GM21360 (cell line): ENCODE data around the gene EPS8L3.
"Not testable (repeated sequence)": the region's sequence is repeated elsewhere in the genome, so short reads cannot be mapped to it uniquely, and the experiment has no call there.

Source experiments
- ATAC-seq: cut with Tn5 transposase; IDR thresholded peaks from one replicate; pipeline ENCODE4 v1.9.1; 2021; ENCODE audit warnings: mild to moderate bottlenecking, moderate library complexity; ENCODE audit not compliant: unreplicated experiment

EPS8L3 gene, protein sequence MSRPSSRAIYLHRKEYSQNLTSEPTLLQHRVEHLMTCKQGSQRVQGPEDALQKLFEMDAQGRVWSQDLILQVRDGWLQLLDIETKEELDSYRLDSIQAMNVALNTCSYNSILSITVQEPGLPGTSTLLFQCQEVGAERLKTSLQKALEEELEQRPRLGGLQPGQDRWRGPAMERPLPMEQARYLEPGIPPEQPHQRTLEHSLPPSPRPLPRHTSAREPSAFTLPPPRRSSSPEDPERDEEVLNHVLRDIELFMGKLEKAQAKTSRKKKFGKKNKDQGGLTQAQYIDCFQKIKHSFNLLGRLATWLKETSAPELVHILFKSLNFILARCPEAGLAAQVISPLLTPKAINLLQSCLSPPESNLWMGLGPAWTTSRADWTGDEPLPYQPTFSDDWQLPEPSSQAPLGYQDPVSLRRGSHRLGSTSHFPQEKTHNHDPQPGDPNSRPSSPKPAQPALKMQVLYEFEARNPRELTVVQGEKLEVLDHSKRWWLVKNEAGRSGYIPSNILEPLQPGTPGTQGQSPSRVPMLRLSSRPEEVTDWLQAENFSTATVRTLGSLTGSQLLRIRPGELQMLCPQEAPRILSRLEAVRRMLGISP

DNA sequence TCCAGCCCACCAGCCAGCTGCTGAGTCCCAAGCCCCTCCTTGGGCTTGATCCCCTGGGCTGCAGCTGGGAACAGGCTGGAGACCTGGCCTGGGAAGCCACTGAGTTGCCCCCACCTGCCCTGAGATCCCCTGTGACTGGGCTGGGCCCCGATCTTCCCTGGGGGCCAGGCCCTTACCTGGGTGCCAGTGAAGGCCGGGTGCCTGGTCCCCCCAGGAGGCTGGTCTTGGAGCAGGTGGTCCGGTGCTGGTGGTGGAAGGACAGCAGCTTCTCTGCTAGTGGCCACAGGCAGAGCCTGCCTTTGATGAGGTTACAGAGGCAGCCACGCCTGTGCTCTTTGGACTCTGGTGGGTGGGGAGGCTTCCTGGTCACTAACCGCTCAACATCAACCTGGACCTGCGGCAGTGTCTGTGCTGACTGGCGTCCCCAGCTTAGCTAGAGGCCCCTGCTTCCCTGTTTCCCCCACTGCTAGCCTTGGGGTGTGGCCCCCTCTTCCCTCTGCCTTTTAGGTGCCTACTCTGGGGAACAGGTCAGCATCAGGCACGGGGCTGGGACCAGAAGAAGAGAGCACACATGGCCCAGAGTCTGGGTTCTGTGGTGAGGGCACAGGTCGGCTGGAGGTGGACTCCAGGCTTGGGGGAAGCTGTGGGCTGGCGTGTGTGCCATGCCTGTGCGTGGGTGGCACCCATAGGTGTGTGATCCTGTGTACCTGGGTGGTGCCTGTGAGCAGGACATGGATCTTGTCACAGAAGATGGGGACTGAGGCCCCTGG, at the start of gene EPS8L3:
TSS of gene EPS8L3 (minus strand) at position 278 of the 770 bp plus-strand sequence. CDS start 2,174 bp downstream, outside the sequence.
- no peak for ATAC-seq

DNA sequence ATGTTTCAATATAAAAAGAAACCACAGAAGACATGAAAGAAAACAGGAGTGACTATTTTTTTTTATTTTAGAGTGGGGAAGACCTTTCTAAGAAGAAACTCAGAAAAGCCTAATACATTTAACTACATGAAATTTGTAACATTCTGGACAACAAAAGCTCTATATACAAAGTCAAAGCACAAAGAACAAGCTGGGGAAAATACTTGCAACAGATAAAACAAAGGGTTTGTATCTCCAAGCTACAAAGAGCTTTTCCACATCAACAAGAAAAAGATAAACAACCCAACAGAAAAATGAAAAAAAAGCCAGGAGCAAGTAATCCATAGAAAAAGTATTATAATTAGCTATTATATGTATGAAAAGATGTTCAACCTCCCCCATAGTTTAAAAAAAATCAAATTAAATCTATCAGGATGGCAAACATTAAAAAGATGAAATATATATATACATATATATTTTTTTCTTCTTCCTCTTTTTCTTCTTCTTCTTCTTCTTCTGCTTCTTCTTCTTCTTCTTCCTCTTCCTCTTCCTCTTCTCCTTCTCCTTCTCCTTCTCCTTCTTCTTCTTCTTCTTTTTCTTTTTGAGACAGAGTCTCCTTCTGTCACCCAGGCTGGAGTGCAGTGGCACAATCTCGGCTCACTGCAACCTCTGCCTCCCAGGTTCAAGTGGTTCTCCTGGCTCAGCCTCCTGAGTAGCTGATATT, 49.1 kb upstream of the EPS8L3 start:
- no peak for ATAC-seq

DNA sequence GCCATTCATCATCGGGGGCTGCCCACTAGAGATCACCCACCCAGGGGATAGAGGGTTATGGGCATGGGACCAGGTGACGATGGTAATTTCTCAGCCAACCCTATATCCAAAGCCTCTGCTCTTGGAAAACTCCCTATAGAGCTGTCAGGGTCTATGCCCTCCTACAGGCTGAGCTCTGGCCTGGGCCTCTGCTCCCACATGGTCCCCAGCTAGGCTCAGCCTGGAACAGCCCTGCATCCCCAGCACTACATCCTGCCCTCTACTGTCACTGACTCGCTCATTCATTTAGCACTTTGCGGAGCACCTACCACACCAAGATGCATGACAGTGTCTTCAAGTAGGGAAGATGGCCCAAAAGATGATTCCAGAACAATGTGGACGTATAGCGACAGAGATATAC, 45.0 kb upstream of the EPS8L3 start:
- ATAC-seq = no peak

DNA sequence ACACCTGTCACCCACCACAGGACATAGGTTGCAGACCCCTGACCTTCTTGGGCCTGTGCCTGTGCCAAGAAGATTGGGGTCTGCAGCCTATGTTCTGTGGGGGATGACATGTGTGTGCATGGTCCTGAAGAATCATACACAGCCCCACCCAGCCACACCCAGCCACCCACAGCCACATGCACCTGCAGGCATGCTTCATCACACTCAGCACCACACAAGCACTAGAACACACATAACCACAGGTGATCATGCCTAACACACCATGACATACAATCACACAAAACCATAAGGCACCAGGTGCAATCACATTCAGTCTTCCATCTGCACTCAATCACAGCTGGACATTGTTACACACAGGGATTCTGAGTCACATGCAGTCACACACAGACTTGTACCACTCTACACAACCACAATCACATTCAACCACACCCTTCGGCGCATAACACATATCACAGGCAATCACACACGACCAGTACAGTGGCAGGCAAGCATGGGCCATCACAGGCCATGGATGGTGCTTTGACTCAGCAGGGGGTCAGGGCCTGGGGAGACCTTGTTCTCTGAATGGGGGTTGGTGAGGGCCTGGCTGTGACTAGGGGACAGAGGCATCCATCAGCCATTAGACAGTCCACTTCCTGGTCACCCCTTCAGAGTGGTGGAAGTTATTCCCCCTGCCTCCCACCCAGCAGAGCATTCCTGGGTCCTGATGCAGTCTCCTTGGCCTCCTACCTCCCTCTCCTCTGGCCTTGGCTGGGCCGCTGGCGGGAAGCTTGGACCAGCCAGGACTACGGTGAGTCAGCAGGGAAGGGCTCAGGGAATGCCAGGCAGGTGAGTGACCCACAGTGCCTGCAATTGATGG, 44.3 kb upstream of the EPS8L3 start:
- no peak for ATAC-seq

DNA sequence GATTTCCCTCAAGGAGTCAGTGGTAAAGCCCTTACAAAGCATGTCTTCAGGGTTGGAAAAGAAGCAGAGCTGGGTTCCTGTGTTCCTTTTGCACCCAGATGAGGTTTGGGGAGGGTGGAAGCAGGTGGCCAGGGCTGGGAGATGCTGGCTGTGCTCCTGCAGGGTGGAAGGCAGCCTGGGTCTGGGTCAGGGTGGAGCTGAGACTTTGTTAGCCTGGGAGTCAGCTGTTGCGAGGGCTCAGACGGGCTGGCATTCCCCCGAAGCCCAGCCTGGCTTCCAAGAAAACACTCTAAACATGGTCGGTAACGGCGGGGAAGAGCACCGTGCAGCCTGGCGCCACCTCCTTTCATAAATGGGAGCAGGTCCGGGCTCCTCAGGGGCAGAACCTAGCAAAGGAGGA, 43.7 kb upstream of the EPS8L3 start:
- ATAC-seq = no peak

DNA sequence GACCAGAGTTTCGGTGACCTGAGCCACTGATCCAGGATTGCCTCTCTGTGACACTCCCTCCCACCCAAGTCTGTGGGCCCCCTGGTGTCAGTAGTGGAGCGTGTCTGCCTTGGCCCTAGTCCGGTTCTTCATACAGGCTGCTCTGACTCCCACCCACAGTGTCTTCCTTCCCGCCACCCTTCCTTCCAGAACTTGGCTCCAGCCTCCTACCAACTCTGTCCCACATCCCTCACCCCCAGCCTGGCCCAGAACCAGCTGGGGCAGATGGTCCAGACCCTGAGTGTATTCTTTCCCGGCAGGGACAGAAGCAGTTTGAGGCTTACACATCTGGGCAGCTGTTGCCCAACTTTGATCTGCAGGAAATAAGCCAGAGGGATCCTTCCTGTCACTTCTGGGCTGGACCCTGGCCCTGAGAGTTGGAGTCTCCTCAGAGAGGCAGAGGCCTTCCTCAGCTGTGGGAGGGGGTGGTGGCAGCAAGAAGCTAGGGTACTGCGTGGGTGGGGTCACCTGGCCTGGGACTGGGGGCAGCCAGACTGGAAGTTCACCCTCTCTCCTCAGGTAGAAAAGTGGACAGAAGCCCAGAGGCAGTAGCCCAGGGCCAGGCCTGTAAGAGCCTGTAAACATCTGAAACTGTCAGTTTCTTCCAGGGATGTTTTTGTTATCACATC, 43.1 kb upstream of the EPS8L3 start:
- no peak for ATAC-seq

DNA sequence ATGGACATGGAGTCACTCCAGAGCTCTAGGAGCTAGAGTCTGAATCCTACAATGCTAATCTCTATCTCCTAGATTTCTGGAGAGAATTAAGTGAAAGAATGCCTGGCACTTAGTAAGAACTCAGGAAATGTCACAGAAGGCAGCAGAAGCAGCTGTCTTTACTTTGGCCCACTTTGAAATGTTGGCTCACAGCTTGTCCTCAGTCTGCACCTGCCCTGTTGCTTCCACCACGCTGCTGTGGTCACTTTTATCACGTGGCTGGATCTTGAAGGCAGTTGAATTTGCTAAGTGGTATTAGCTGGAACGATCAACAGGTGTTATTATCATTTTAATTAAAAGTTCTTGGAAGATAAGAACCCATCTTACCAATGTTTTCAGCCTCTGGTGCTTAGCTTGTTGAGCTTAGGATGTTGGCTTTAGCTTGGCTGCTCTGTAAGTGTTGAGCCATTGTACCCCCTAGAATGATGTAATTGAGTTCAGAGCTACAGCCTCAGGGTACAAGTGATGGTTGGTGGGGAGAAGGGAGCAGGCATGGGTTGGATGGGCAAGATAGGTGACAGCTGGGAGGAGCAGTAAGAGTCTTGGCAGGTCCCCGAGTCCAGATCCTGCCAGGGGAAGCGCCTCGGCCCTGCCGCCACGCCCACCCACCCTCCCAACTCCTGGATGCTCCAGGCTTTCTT, 41.9 kb upstream of the EPS8L3 start:
- no peak for ATAC-seq

DNA sequence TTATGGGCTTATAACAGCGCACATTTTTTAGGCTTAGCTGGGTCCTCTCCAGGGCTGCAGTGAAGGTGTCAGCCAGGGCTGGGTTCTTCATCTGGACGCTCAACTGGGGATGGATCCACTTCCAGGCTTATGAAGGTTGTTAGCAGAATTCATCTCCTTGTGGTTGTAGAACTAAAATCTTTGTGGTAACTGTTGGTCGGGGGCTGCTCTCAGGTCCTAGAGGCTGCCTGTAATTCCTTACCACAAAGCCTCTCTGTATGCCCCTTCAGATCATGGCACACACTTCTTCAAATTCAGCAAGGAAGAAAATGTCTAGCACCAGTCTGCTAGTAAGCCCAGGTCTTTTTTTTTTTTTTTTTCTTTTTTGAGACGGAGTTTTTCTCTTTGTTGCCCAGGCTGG, 40.9 kb upstream of the EPS8L3 start:
- no peak for ATAC-seq

DNA sequence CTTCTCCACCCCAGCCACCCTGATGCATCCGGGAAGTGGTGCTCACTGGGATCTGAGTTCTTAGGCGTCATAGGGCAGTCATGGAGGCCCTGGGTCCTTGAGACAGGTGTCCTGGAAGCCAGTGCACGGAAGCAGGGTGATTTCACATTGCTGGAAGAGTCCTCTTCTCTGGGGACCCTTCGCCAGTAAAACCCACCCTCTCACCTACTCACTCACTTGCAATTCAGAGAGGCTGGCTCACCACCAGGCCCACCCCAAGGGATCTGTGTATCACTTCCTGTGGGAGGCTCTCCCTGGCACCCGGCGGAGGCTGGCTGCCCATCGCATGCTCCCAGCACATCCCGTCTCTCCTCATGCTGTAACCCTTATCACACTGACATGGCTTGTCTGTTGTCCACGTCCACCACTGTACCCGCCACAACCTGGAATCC, 40.2 kb upstream of the EPS8L3 start:
- no peak for ATAC-seq

DNA sequence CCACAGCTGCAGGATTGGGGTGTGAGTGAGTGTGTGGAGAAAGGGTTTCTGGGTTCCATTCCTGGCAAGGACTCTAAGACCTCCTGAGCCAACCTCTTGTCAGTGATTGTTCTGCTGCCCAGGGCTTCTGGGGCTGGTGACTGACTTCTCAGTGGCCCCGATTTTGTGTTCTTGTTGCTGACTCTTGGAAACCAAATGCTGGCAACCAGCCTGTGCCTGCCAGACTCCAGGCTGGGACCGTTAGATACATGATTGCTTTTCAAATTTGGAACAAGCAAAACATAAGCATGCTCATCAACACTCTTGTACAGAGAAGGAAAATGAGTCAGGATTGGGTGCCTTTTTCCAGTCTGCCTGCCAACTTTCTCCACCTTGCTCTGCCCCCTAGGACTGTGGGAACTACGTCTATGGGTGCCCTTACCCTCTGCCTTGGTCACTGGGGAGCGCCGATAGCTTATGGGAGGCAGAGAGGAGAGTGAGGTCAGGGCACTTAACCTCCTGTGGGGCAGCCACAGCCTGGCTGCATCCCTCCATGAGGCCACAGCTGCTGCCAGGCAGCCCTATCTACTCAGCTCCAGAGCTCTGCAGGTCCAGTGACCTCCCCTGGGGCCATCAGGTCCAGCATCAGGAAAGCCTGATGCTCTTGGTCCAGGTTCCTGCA, 39.3 kb upstream of the EPS8L3 start:
- ATAC-seq = no peak

DNA sequence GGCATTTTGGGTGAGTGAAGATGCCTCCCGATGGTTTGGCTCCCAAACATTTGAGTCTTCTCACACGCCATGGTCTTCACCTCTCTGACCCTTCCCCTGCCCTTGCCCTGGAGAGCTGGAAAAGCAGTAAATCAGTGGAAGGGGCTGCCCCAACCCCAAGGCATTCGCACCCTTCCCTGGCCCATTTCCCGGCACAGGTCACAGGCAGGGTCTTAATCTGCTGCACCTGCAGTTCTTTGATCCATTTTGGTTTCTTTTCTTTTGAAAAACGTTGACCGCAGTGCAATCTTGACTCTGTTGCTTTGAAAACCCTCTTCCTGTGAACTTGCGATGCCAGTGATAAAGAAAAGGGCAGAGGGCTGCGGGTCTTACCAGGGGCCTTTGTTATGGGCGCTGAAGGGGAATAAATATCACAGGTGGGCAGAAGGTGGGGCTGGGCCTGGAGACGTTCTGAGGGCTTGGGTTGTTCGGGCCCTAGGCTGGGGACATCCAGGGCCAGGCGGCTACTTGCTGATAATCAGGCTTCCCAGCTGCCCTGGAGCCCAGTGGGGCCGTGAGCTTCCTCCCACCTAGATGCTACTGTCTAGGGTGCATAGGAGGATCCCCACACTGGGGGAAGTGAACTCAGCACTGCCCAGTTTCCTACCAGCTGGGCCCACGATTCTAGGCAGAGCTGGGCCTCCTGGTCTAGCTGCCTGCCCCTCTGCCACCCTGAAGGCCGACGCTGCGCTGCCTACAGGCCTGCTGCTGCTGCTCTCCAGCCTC, 38.6 kb upstream of the EPS8L3 start:
- no peak for ATAC-seq

DNA sequence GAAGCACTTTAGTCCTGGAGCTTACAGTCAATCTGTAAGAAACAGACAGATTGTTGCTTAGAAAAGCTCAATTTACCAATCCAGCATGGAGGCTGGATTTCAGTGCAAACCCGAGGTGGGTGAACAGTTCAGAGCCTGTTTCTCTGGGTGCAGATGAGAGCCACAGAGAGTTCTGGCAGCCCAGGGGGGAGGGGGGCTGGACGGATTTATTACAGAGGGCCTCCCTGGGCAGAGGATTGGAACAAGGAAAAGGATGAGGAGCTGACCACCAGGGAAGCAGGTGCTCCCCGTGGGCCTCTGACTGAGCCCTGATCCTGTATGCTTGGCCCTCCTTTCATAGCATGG, 38.0 kb upstream of the EPS8L3 start:
- no peak for ATAC-seq

DNA sequence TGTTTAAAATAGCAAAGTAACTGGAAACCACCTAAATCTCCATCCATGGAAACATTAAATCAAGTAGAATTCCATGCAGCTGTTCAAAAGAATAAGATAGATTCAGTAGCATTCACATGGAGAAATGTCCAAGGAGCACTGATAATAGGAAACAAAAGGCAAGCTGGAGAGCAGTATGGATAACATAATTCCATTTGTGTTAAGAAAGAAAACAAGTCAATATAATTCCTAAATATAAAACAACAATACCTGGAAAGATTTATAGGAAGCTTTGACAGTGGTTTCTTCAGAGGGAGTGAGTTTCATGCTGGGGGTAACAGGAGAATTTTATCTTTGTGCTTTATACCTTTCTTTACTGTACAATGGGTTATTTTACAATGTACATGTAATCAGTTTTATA, 36.6 kb upstream of the EPS8L3 start:
- ATAC-seq = no peak

DNA sequence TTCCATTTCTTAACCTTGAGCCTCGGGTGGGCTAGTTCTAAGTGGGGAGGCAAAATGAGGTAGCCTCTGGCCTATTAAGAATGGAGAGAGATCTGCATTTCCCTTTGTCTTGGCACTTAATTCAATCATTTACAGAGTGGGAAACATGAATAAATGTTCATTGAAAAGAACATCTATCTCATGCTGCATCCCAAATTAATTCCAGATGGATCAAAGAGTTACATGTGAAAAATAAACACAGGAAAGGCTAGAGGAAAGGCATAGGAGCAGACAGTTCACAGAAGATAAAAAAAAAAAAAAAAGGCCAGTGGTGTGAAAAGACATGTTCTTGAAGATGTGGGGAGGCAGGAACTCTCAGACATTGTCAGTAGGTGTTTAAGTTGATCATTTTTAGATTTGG, 35.7 kb upstream of the EPS8L3 start:
- no peak for ATAC-seq

DNA sequence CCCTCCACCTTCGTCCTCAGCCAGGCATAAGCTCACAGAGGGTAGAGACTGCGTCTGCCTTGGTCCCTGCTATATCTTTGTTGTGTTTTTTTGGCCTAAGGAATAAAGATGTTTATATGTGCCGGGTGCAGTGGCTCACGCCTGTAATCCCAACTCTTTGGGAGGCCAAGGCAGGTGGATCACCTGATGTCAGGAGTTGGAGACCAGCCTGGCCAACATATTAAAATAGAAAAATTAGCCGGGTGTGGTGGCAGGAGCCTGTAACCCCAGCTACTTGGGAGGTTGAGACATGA, 33.5 kb upstream of the EPS8L3 start:
- not testable (repeated sequence) for ATAC-seq

DNA sequence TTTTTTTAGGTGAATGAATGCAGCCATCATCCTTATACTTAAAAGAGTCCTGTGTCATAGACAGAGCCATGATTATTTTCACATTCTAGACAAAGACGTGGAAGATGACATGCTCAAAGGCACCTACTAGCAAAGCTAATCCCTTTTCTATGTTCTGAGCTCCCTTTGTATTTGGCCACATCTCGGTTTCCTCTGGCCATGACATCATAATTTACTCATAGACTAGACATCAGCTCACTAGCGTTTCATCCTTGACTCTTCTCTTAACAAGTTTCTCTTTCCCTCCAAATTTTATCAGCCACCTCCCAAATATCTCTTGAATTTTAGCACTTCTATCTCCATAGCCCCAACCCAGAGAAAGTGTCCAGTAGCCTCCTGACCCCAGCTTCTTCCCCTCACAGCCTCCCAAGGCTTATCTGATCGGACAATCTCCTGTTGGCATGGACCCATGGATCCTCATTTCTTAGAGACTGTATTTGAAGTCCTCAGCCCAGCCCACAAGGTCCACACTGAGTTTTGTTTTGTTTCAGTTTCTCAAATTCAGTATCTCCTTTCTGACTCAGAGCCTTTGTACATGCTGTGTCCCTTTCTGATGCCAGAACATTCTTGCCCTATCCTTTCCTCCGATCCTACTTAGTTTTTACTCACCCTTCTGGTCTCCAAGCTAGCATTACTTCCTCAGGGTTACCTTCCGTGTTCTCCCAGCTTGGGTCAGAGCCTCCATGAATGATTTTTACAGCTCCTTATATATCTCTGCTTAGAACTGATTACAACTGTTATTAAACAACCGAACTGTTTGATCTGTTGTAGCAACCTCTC, 33.0 kb upstream of the EPS8L3 start:
- no peak for ATAC-seq
